Measurements from ENCODE around the gene TMEM89.

Gene TMEM89

DNA sequence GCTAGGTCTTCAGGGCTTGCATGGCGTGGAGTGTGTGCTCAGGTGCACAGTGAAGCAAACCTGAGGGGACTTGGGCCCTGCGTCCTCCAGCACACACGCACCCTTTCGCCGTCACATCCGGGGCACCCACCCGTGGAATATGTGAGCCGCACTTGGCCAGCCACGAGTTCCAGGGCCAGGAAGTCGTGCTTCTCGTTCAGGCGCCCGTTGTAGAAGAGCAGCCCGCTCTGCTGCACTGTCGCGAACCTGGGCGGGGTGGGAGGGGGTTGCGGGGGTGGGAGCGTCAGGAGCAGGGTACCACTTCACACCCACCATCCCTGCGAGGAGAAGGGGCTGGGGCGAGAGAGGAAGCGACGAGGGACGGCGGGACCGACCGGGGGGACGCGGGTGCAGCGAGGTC lies 34.0 kb upstream of the TMEM89 start:
- Histone ChIP-seq H3K9me3 (no peaks in the 10 kb centered on the region), H3K4me3 (ENCODE audit: low read depth, low read length) (no peak overlapping the region)
- TF ChIP-seq, protein P1, sequence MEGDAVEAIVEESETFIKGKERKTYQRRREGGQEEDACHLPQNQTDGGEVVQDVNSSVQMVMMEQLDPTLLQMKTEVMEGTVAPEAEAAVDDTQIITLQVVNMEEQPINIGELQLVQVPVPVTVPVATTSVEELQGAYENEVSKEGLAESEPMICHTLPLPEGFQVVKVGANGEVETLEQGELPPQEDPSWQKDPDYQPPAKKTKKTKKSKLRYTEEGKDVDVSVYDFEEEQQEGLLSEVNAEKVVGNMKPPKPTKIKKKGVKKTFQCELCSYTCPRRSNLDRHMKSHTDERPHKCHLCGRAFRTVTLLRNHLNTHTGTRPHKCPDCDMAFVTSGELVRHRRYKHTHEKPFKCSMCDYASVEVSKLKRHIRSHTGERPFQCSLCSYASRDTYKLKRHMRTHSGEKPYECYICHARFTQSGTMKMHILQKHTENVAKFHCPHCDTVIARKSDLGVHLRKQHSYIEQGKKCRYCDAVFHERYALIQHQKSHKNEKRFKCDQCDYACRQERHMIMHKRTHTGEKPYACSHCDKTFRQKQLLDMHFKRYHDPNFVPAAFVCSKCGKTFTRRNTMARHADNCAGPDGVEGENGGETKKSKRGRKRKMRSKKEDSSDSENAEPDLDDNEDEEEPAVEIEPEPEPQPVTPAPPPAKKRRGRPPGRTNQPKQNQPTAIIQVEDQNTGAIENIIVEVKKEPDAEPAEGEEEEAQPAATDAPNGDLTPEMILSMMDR (IDR thresholded peaks at IDR 0.05; ENCODE audit: low read depth, low read length), result no peak

DNA sequence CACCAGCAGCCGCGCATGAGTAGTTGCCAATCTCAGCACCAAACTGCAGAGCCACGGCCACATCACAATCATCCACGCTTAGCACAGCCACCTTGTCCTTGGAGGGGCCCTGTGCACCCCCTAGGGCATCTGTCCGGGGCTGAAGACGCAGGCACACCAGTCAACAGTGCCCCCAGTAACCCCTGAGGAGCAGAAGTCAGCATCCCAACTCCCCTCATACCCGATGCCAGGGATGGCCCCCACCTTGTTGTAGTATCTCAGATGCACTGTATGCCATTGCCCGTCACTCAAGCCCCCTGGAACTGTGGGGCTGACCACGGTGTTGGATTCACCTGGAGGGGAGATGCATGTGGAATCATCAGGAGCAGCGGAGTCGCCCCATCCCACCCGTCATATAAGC lies 33.5 kb upstream of the TMEM89 start:
- TF ChIP-seq, protein P1 (IDR thresholded peaks at IDR 0.05; ENCODE audit: low read depth, low read length), result no peak
- H3K27me3 ChIP-seq, result no peaks in the 10 kb centered on the region
- no peaks in the 10 kb centered on the region for H3K4me1 ChIP-seq
- no peaks in the 10 kb centered on the region for H3K9me3 ChIP-seq
- no peak for DNase-seq
- H3K36me3 ChIP-seq, result peaks cover 31% of the 10 kb centered on the region
- no peak overlapping the region for H3K4me3 ChIP-seq (ENCODE audit: low read depth, low read length)

More for the DNA sequence above, 34.0 kb upstream of the TMEM89 start:
- Histone ChIP-seq H3K4me1 (no peaks in the 10 kb centered on the region), H3K27me3 (no peaks in the 10 kb centered on the region), H3K36me3 (peaks cover 36% of the 10 kb centered on the region)
- DNase-seq, result no peak

DNA sequence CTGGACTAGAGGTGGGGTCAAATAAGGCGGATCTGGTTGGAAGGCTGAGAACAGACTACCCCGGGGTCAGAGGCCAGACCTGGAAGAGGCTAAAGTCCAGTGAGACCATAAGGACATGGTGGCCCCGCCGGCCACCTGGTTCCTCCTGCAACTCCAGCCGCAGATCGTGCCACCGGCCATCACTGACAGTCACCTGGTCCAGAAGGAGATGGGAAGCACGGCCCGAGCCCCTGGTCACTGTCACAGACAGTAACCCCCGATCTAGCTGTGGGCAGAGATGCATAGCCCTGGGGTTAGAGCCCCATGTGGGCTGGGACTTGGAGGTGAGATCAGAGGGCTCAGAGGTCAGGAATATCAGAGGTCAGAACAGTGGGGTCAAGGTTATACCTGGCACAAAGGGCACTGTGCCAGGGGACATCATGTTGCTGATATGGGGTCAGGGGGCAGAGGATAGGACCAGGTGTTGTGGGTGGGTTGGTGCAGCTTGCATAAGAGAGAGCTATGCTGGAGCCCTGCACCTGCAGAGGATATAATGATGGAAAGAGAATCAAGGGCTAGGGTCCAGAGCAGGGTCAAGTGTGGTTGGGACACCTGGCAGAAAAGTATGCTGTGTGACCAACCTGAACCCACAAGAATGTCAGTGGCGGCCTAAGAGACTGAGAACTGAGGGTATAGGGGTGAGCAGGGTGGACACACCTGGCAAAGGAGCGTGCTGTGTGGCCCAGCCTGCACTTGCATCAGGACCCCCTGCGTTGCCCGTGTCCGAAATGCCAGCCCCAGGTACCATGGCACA lies 31.6 kb upstream of the TMEM89 start:
- Histone ChIP-seq H3K4me3 (ENCODE audit: low read depth, low read length) (no peak overlapping the region), H3K27me3 (no peaks in the 10 kb centered on the region), H3K4me1 (no peaks in the 10 kb centered on the region), H3K36me3 (peaks cover 12% of the 10 kb centered on the region), H3K9me3 (no peaks in the 10 kb centered on the region)
- TF ChIP-seq, protein P1 (IDR thresholded peaks at IDR 0.05; ENCODE audit: low read depth, low read length), result no peak
- no peak for DNase-seq

DNA sequence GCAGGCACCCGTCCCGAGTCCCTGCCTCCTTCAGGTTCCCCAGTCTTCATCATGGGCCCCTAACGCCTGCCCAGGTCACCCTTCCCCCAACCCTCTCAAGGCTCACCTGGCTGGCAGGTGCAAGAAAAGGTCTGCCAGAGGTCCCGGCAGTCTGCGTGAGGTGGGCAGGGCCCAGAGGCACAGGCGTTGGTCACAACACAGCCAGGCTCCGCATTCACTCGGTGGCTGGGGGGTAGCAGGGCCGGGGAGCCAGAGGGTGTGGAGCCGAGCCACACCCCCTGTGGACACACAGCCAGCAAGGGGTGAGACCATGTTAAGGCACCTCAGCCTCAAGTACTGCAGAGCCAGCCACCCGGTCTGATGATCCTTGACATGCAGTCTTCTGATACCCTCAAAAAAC lies 30.2 kb upstream of the TMEM89 start:
- no peaks in the 10 kb centered on the region for H3K4me1 ChIP-seq
- H3K27me3 ChIP-seq, result no peaks in the 10 kb centered on the region
- H3K36me3 ChIP-seq, result peaks cover 5% of the 10 kb centered on the region
- no peak for DNase-seq
- H3K4me3 ChIP-seq (ENCODE audit: low read depth, low read length), result no peak overlapping the region
- TF ChIP-seq, protein P1 (IDR thresholded peaks at IDR 0.05; ENCODE audit: low read depth, low read length), result no peak
- H3K9me3 ChIP-seq, result no peaks in the 10 kb centered on the region

DNA sequence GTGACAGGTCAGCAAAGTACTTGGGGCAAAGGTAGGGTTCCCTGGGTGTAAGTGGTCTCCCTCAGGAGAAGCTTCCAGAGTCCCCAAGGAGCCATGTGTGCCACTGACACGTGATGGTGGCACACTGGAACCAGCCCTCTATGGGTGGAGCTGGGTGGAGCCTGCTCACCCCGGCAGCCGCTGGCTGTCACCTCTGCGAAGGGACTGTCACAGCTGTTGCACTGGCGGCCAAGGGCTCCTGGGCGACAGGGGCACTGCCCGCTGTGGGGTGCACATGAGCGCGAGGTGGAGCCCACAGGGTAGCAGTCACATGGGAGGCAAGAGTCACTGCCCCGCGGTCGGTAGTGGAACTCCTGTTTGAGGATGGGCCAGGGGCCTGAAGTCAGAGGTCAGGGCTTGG lies 29.2 kb upstream of the TMEM89 start:
- peaks cover 3% of the 10 kb centered on the region for H3K36me3 ChIP-seq
- TF ChIP-seq, protein P1 (IDR thresholded peaks at IDR 0.05; ENCODE audit: low read depth, low read length), result no peak
- H3K4me3 ChIP-seq (ENCODE audit: low read depth, low read length), result no peak overlapping the region
- no peaks in the 10 kb centered on the region for H3K27me3 ChIP-seq
- no peaks in the 10 kb centered on the region for H3K4me1 ChIP-seq
- no peaks in the 10 kb centered on the region for H3K9me3 ChIP-seq
- no peak for DNase-seq

DNA sequence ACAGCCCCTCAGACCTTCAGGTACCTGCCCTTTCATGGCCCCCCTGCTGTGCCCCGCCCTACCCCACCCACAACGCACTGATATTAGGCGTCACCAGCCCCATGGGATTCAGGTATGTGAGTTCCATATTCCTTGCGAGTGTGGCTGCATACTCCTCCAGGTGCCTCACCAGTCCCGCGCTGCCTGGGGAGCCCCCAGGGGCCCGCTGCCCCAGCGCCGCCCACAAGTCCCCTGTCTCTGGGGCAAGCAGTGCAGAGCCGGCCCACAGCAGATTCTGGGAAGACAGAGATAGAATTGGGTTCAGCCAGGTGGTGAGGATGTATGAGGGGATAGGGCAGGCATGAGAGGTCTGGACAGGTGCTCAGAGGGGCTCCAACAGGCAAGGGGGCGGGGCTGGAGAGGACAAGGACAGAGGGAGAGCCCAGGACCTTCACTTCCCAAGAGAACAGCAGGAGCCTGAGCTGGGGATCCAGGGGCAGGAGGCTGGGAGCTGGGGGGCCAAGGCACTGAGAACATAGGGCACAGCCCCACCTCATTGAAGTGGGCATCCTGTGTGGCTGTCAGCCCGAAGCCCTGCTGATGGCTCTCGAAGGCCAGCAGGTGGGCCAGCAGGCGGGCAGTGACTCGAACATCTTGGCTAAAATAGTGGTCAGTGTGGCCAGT lies 26.8 kb upstream of the TMEM89 start:
- no peaks in the 10 kb centered on the region for H3K4me1 ChIP-seq
- TF ChIP-seq, protein P1 (IDR thresholded peaks at IDR 0.05; ENCODE audit: low read depth, low read length), result no peak
- H3K36me3 ChIP-seq, result peaks cover 12% of the 10 kb centered on the region
- H3K4me3 ChIP-seq (ENCODE audit: low read depth, low read length), result no peak overlapping the region
- H3K9me3 ChIP-seq, result no peaks in the 10 kb centered on the region
- DNase-seq, result no peak
- H3K27me3 ChIP-seq, result no peaks in the 10 kb centered on the region
